ENCODE data around the gene PICK1. TPM values are rescaled to one million over a fixed set of nuclear protein-coding genes. Genes with fewer than 3 reads are reported as not detected.

The PICK1 gene
- total RNA-seq, 1 experiment from 2014 or later: 35.7 TPM

GRCh38 chr22:38009000-38009806, 48.0 kb upstream of the PICK1 start:
- no peaks in the 10 kb centered on the region for H3K4me1 Mint-ChIP-seq
- H3K27ac ChIP-seq (ENCODE audit: insufficient read length, low read depth, low read length): no peak overlapping the region
- H3K23ac ChIP-seq (ENCODE audit: insufficient read length, low read depth, low read length): no peak overlapping the region
- peaks cover 0 to 2% of the 10 kb centered on the region in 2 experiments; a peak in 2 of 5 replicates for H3K9me3 Mint-ChIP-seq
- no peak overlapping the region for H2BK20ac ChIP-seq (ENCODE audit: low read depth, low read length, poor library complexity, severe bottlenecking)
- H3K27me3 Mint-ChIP-seq (ENCODE audit: low read depth): peaks cover 26% of the 10 kb centered on the region
- no peaks in the 10 kb centered on the region for H4K20me1 ChIP-seq (ENCODE audit: control insufficient read depth, insufficient read depth, insufficient read length)
- H3K4me3 Mint-ChIP-seq: no peak overlapping the region; a peak in 1 of 5 replicates
- H3K4ac ChIP-seq (ENCODE audit: low read depth, low read length): no peak overlapping the region
- TF ChIP-seq, protein P1, sequence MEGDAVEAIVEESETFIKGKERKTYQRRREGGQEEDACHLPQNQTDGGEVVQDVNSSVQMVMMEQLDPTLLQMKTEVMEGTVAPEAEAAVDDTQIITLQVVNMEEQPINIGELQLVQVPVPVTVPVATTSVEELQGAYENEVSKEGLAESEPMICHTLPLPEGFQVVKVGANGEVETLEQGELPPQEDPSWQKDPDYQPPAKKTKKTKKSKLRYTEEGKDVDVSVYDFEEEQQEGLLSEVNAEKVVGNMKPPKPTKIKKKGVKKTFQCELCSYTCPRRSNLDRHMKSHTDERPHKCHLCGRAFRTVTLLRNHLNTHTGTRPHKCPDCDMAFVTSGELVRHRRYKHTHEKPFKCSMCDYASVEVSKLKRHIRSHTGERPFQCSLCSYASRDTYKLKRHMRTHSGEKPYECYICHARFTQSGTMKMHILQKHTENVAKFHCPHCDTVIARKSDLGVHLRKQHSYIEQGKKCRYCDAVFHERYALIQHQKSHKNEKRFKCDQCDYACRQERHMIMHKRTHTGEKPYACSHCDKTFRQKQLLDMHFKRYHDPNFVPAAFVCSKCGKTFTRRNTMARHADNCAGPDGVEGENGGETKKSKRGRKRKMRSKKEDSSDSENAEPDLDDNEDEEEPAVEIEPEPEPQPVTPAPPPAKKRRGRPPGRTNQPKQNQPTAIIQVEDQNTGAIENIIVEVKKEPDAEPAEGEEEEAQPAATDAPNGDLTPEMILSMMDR (conservative IDR thresholded peaks at IDR 0.05): no peak
- H2BK120ac ChIP-seq (ENCODE audit: low read depth, low read length, poor library complexity, severe bottlenecking): no peak overlapping the region
- no peak overlapping the region for H4K5ac ChIP-seq (ENCODE audit: insufficient read length, low read depth, low read length)
- no peak overlapping the region for H2AK5ac ChIP-seq (ENCODE audit: insufficient read length, low read length)
- H3K23me2 ChIP-seq (ENCODE audit: insufficient read length, low read depth, low read length, poor library complexity, severe bottlenecking): no peaks in the 10 kb centered on the region
- H3K14ac ChIP-seq (ENCODE audit: insufficient read depth, low read length): no peak overlapping the region
- peak overlapping the region in 1 of 3 experiments; percentile 53; a peak in 1 of 7 replicates for H3K27ac Mint-ChIP-seq
- no peak overlapping the region for H3K9ac ChIP-seq (ENCODE audit: extremely low read depth, insufficient read length, low read length)
- no peaks in the 10 kb centered on the region for H3K9me3 ChIP-seq (ENCODE audit: control insufficient read depth, low read depth, low read length)
- no peaks in the 10 kb centered on the region for H3K36me3 Mint-ChIP-seq (ENCODE audit: insufficient read depth in 1 of 3, low read depth in 3 of 3)
- H3K79me2 ChIP-seq (ENCODE audit: insufficient read depth, low read length): no peaks in the 10 kb centered on the region
- no peaks in the 10 kb centered on the region for H3K4me1 ChIP-seq (ENCODE audit: insufficient read depth, low read length)
- no peak overlapping the region for H2AFZ ChIP-seq (ENCODE audit: low read length)
- H3K4me2 ChIP-seq (ENCODE audit: insufficient read depth, insufficient read length, low read length): no peak overlapping the region
- H4K8ac ChIP-seq (replicated peaks; ENCODE audit: insufficient read length, low read depth, low read length): no peak overlapping the region
- H2BK15ac ChIP-seq (ENCODE audit: low read depth, low read length): no peak overlapping the region
- no peak overlapping the region for H4K91ac ChIP-seq (ENCODE audit: insufficient read length, low read depth, low read length)
- no CpG with 5 or more reads among the region's 14 CpGs for WGBS (ENCODE audit: extremely low coverage, insufficient read length, low lambda C conversion rate)
- H3T11ph ChIP-seq (ENCODE audit: low read length): no peak overlapping the region
- no peak overlapping the region for H3K56ac ChIP-seq (ENCODE audit: insufficient read length, low read depth, low read length)
- no peaks in the 10 kb centered on the region for H3K79me1 ChIP-seq (ENCODE audit: insufficient read depth, low read depth, low read length, poor library complexity, severe bottlenecking)
- no peaks in the 10 kb centered on the region for H3K27me3 ChIP-seq (ENCODE audit: insufficient read depth, low read length)
- no peak for DNase-seq
- no peak overlapping the region for H2BK5ac ChIP-seq (ENCODE audit: insufficient read length, low read length)
- H3K18ac ChIP-seq (ENCODE audit: insufficient read length, low read depth, low read length): no peak overlapping the region
- no peak overlapping the region for H2BK12ac ChIP-seq (ENCODE audit: insufficient read length, low read depth, low read length)
